ENCODE results near the gene BTF3.

Gene BTF3

DNA sequence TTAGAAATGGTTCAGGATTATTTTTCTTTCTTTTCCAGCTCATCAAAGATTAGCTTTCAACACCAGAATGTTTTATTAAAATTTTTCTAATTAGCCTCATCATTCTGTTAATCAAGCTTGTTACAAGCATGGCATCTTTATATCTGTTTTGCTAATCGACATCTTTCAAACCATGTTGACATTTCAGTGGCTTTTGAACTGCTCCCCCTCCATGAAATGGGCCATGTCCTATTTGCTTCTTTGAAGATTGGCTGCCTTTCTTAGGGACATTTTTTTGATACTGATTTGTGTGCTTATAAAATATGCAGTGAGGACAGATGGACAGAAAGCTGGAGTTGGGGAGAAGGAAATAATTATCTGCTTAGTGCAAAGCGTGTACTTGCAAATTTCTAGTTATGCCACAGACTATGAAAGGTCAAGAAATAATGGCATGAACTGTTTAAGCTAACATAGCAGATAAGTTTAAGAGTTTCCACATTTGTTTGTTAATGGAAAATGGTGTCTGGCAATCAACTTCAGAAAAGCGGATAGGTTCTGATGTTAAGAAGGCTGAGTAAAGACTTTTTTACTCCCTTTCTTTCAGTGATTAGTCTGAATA lies 27.5 kb downstream of the BTF3 start:
- Histone ChIP-seq H3K9ac (ENCODE audit: low read depth, low read length) (no peak overlapping the region), H3K9me3 (ENCODE audit: control insufficient read depth, insufficient read depth, low read length) (no peaks in the 10 kb centered on the region), H3K4me1 (ENCODE audit: insufficient read depth, low read length) (no peaks in the 10 kb centered on the region), H3K36me3 (ENCODE audit: insufficient read depth, low read length) (no peaks in the 10 kb centered on the region)

GRCh38 chr5:73528248-73528647 lies 30.0 kb downstream of the BTF3 start:
- Histone ChIP-seq H3K4me1 (ENCODE audit: insufficient read depth, low read length) (no peaks in the 10 kb centered on the region), H3K36me3 (ENCODE audit: insufficient read depth, low read length) (no peaks in the 10 kb centered on the region), H3K9ac (ENCODE audit: low read depth, low read length) (no peak overlapping the region), H3K9me3 (ENCODE audit: control insufficient read depth, insufficient read depth, low read length) (peaks cover 5% of the 10 kb centered on the region)

DNA sequence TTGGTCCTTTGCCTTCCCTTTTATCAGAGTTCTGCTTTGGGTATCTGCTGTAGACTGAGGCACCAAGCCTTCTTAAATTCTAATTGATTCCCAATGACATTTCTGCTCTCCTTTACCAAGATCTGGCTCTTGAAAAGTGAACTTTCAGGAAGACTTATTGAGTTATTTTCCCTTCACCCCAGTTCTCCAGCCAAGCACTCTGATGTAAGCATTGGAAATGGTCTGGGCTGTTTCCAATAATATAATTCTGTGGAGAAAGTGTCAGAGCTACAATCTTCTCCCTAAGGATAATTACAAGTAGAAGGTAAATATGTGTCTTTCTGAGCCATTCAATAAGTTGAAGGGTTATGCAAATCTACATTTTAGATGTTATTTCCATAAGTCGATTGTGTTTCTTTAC lies 30.8 kb downstream of the BTF3 start:
- Histone ChIP-seq H3K9me3 (ENCODE audit: control insufficient read depth, insufficient read depth, low read length) (peaks cover 5% of the 10 kb centered on the region), H3K9ac (ENCODE audit: low read depth, low read length) (no peak overlapping the region), H3K36me3 (ENCODE audit: insufficient read depth, low read length) (no peaks in the 10 kb centered on the region), H3K4me1 (ENCODE audit: insufficient read depth, low read length) (no peaks in the 10 kb centered on the region)

- Histone ChIP-seq H3K9me3 (ENCODE audit: control insufficient read depth, insufficient read depth, low read length) (peaks cover 5% of the 10 kb centered on the region), H3K4me1 (ENCODE audit: insufficient read depth, low read length) (no peaks in the 10 kb centered on the region)
Measured at GRCh38 chr5:73531356-73531755, 33.1 kb downstream of the BTF3 start.

DNA sequence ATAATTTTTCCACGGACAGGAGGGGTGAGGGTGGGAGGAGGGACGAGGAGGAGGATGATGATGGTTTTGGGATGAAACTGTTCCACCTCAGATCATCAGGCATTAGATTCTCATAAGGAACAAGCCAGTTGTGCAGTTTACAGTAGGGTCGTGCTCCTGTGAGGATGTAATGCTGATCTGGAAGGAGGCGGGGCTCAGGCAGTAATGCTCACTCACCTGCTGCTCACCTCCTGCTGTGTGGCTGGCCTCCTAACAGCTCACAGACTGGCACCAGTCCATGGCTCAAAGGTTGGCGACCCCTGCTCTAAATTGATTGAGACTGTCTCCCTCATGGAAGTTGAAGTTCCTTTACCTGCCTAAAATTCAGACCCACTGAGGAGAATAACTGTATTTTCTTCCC lies 34.0 kb downstream of the BTF3 start:
- Histone ChIP-seq H3K36me3 (ENCODE audit: insufficient read depth, low read length) (no peaks in the 10 kb centered on the region), H3K9ac (ENCODE audit: low read depth, low read length) (no peak overlapping the region), H3K4me1 (ENCODE audit: insufficient read depth, low read length) (no peaks in the 10 kb centered on the region), H3K9me3 (ENCODE audit: control insufficient read depth, insufficient read depth, low read length) (peaks cover 5% of the 10 kb centered on the region)

More at GRCh38 chr5:73531356-73531755, 33.1 kb downstream of the BTF3 start:
- Histone ChIP-seq H3K36me3 (ENCODE audit: insufficient read depth, low read length) (no peaks in the 10 kb centered on the region), H3K9ac (ENCODE audit: low read depth, low read length) (no peak overlapping the region)

GRCh38 chr5:73534011-73534644 lies 35.9 kb downstream of the BTF3 start:
- no peak overlapping the region for H3K9ac ChIP-seq (ENCODE audit: low read depth, low read length)
- H3K4me1 ChIP-seq (ENCODE audit: insufficient read depth, low read length) = no peaks in the 10 kb centered on the region
- H3K36me3 ChIP-seq (ENCODE audit: insufficient read depth, low read length) = no peaks in the 10 kb centered on the region
- peaks cover 5% of the 10 kb centered on the region for H3K9me3 ChIP-seq (ENCODE audit: control insufficient read depth, insufficient read depth, low read length)

DNA sequence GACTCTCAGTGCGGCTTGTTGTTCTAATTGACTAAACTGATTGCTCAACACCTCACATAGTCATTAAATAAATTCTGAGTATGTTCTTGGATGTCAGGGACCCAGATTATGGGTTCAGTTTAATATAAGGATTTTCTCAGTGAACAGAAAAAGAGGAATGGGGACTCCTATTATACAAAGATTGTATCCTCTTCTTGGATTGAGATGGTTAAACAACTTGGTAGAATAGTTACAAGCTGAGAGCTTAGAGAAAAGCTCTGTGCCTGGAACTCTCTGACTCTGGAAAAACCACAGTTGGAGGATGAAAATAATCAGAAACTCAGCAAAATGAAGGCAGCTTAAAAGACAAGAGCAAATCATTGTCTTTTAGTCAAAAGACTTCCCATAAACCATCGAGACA lies 36.7 kb downstream of the BTF3 start:
- Histone ChIP-seq H3K36me3 (ENCODE audit: insufficient read depth, low read length) (no peaks in the 10 kb centered on the region), H3K9ac (ENCODE audit: low read depth, low read length) (no peak overlapping the region), H3K9me3 (ENCODE audit: control insufficient read depth, insufficient read depth, low read length) (peaks cover 5% of the 10 kb centered on the region), H3K4me1 (ENCODE audit: insufficient read depth, low read length) (peaks cover 4% of the 10 kb centered on the region; the same call in 1 of the 2 replicates)

DNA sequence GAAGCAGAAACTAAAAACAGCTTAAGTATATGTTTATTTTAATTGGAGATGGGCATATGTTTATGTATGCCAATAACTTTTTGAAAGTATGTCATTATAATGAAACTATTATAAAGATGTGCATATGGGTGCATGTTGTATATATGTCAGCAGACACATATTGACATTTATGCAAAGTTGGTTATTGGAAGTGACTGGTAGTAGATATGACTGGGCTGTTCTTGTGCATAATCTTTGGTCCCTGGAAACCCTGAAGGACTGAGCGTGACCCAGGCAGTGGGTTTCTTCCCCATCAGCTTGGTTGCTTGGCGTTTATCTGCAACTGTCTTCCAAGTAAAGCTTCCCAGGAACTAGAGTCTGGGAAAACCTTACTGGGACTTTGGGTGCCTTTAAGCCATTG lies 41.5 kb downstream of the BTF3 start:
- Histone ChIP-seq H3K9me3 (ENCODE audit: control insufficient read depth, insufficient read depth, low read length) (no peaks in the 10 kb centered on the region), H3K4me1 (ENCODE audit: insufficient read depth, low read length) (peaks cover 24% of the 10 kb centered on the region), H3K9ac (ENCODE audit: low read depth, low read length) (no peak overlapping the region), H3K36me3 (ENCODE audit: insufficient read depth, low read length) (no peaks in the 10 kb centered on the region)

- no peaks in the 10 kb centered on the region for H3K36me3 ChIP-seq (ENCODE audit: insufficient read depth, low read length)
- peaks cover 24% of the 10 kb centered on the region for H3K4me1 ChIP-seq (ENCODE audit: insufficient read depth, low read length)
- H3K9ac ChIP-seq (ENCODE audit: low read depth, low read length) = no peak overlapping the region
- no peaks in the 10 kb centered on the region for H3K9me3 ChIP-seq (ENCODE audit: control insufficient read depth, insufficient read depth, low read length)
Measured at GRCh38 chr5:73540192-73540591, 42.0 kb downstream of the BTF3 start.

- H3K4me1 ChIP-seq (ENCODE audit: insufficient read depth, low read length) = peaks cover 24% of the 10 kb centered on the region
- H3K9me3 ChIP-seq (ENCODE audit: control insufficient read depth, insufficient read depth, low read length) = no peaks in the 10 kb centered on the region
- no peaks in the 10 kb centered on the region for H3K36me3 ChIP-seq (ENCODE audit: insufficient read depth, low read length)
- H3K9ac ChIP-seq (ENCODE audit: low read depth, low read length) = no peak overlapping the region
Measured at GRCh38 chr5:73542020-73542419, 43.8 kb downstream of the BTF3 start.

GRCh38 chr5:73544429-73545402 lies 46.5 kb downstream of the BTF3 start:
- Histone ChIP-seq H3K4me1 (ENCODE audit: insufficient read depth, low read length) (peaks cover 23% of the 10 kb centered on the region), H3K9ac (ENCODE audit: low read depth, low read length) (no peak overlapping the region)

DNA sequence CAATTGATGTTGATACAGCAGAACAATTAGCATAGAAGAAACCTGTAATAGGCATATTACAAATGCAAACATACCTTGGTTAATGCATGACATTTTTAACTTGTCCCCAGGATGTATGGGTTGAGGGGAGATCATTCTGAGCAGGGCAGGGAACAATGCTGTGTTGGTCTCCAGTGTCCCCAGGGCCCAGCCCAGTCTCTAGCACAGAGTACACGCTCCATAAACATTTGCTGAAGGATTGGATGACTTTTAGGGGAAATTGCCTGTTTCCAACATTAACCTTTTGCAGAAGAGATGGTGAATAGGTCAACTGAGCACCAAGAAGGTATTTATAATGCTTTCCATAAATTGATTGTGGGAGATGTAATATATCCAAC lies 47.1 kb downstream of the BTF3 start:
- Histone ChIP-seq H3K4me1 (ENCODE audit: insufficient read depth, low read length) (peaks cover 16% of the 10 kb centered on the region), H3K9ac (ENCODE audit: low read depth, low read length) (no peak overlapping the region), H3K36me3 (ENCODE audit: insufficient read depth, low read length) (no peaks in the 10 kb centered on the region), H3K9me3 (ENCODE audit: control insufficient read depth, insufficient read depth, low read length) (no peaks in the 10 kb centered on the region)

More at GRCh38 chr5:73544429-73545402, 46.5 kb downstream of the BTF3 start:
- Histone ChIP-seq H3K9me3 (ENCODE audit: control insufficient read depth, insufficient read depth, low read length) (no peaks in the 10 kb centered on the region), H3K36me3 (ENCODE audit: insufficient read depth, low read length) (no peaks in the 10 kb centered on the region)

DNA sequence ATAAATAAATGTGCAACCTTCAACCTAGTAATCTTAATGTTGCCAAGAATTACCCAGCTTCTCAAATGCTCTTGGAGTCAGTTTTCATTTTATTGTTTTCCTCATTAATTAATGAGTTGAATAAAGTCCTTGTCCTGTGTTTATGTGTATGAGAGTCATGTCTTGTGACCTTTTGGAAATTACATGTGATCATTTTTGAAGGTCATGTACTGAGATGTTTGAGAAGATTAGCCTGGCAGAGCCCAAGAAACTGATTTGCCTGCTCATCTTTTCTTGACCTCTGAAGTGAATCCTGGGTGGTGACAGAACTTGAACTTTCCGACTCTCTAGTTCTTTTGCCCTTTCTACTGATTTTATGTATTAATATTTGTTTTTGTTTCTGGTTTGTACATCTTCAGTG lies 51.8 kb downstream of the BTF3 start:
- peaks cover 3% of the 10 kb centered on the region; the same call in 1 of the 2 replicates for H3K4me1 ChIP-seq (ENCODE audit: insufficient read depth, low read length)
- no peaks in the 10 kb centered on the region for H3K36me3 ChIP-seq (ENCODE audit: insufficient read depth, low read length)
- no peaks in the 10 kb centered on the region for H3K9me3 ChIP-seq (ENCODE audit: control insufficient read depth, insufficient read depth, low read length)
- no peak overlapping the region for H3K9ac ChIP-seq (ENCODE audit: low read depth, low read length)

GRCh38 chr5:73552642-73553041 lies 54.4 kb downstream of the BTF3 start:
- H3K4me1 ChIP-seq (ENCODE audit: insufficient read depth, low read length) = peaks cover 3% of the 10 kb centered on the region; the same call in 1 of the 2 replicates
- H3K36me3 ChIP-seq (ENCODE audit: insufficient read depth, low read length) = no peaks in the 10 kb centered on the region
- no peak overlapping the region for H3K9ac ChIP-seq (ENCODE audit: low read depth, low read length)
- H3K9me3 ChIP-seq (ENCODE audit: control insufficient read depth, insufficient read depth, low read length) = no peaks in the 10 kb centered on the region

All from ES-I3 (cell line).